Fibroblast of upper back skin (primary cell): ENCODE results near the gene MBD1.
"Not testable (repeated sequence)": the region's sequence is repeated elsewhere in the genome, so short reads cannot be mapped to it uniquely, and the experiment has no call there.

Experiments used
- DNase-seq: peaks from one replicate; pipeline ENCODE4 v3.0.0-alpha.2; 2013

Gene MBD1

GRCh38 chr18:50273203-50274043 is 7.9 kb downstream of the MBD1 start:
- DNase-seq, result no peak

- DNase-seq, result no peak
Measured at GRCh38 chr18:50272568-50272967, 8.8 kb downstream of the MBD1 start.

- peak; percentile 50 for DNase-seq
Measured at GRCh38 chr18:50268022-50268747, 13.1 kb downstream of the MBD1 start.

GRCh38 chr18:50266248-50266704 is 15.0 kb downstream of the MBD1 start, which contains the start of gene CFAP53:
Gene CFAP53, minus strand, starts transcription at chr18:50266495. Its CDS starts 91 bp downstream, at chr18:50266404.
- DNase-seq, result peak; percentile 88

- no peak for DNase-seq
Measured at GRCh38 chr18:50262977-50263376, 18.3 kb downstream of the MBD1 start.

- DNase-seq, result no peak
Measured at GRCh38 chr18:50250935-50251334, 30.4 kb downstream of the MBD1 start.

- DNase-seq, result no peak
Measured at GRCh38 chr18:50249576-50249975, 31.7 kb downstream of the MBD1 start.

- no peak for DNase-seq
Measured at GRCh38 chr18:50247561-50247960, 33.8 kb downstream of the MBD1 start.

GRCh38 chr18:50241768-50242167 is 39.6 kb downstream of the MBD1 start:
- DNase-seq, result not testable (repeated sequence)

- no peak for DNase-seq
Measured at GRCh38 chr18:50240080-50240563, 41.2 kb downstream of the MBD1 start.

- no peak for DNase-seq
Measured at GRCh38 chr18:50232419-50232818, 48.9 kb downstream of the MBD1 start.

- DNase-seq, result no peak
Measured at GRCh38 chr18:50231621-50232020, 49.7 kb downstream of the MBD1 start.

- not testable (repeated sequence) for DNase-seq
Measured at GRCh38 chr18:50220249-50220648, 61.1 kb downstream of the MBD1 start.
